ENCODE results near the gene ABCA4.

GRCh38 chr1:93981274-93981667, 139.7 kb downstream of the ABCA4 start:
- TF ChIP-seq EZH2phosphoT487 (IDR thresholded peaks at IDR 0.05): no peak
- TF ChIP-seq CTCF (IDR thresholded peaks at IDR 0.05): no peak

Data from neural progenitor cell (in vitro differentiated cells).